Endometrial microvascular endothelial cells (primary cell): ENCODE results near the gene IGSF5. TPM values are rescaled to one million over a fixed set of nuclear protein-coding genes. Genes with fewer than 3 reads are reported as not detected.
"Not testable (repeated sequence)": the region's sequence is repeated elsewhere in the genome, so short reads cannot be mapped to it uniquely, and the experiment has no call there.

Source experiments
- in situ Hi-C: cut with HindIII; loops from 2 replicates; pipeline ENCODE4 v1.10.0; 2017; ENCODE audit warnings: low sequenced_read_pairs, low pct_unique_long_range_greater_than_20kb; ENCODE audit errors: inconsistent ontology term
- total RNA-seq: library from RNA; depleted of rRNA; stranded (reverse); fragments of >200 nt; gene quantifications from one replicate; pipeline ENCODE4 v1.2.3, GENCODE V29; 2015; ENCODE audit errors: inconsistent ontology term

The IGSF5 gene
- total RNA-seq = not detected

DNA sequence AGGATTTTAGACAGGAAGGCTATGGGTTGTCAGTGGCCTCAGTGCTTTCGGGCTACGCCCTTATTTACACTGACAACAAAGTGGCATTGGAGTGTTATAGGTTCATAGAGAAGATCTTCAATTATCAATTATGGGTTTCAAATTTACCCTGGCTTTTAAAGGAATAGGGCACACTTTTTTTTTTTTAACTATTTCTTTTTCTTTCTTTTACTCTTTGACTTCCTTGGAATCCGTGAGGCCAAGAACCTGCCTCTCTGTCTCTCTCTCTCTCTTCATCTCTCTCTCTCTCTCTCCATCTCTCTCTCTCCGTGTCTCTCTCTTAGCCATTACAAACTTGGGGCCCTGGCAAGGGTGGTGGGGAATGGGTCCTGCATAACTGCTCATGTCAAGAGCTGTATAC, at the start of gene IGSF5:
Gene IGSF5, plus strand, starts transcription at position 301 of the 400 bp plus-strand sequence. CDS start 327 bp downstream, outside the sequence.
- in situ Hi-C loops = not testable (repeated sequence)

DNA sequence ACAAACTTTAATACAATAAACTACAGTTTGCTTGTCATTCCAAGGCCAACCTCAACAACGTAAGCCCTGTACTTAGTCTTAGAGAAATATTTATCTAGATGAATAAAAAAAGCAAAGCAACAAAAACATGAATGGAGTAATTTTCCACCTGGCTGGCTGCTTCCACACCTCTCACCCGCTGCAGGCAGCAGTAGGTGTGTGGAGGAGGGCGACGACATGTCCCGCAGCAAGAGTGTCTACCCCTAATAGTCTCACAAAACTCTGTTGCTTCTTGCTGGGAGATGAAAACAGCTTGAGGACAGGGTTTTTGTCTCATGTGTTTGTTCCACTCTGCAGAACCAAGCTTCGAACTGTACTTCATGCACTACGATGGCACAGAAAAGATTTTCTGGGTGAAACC, 48.8 kb upstream of the IGSF5 start:
- in situ Hi-C loops = no loop called here

DNA sequence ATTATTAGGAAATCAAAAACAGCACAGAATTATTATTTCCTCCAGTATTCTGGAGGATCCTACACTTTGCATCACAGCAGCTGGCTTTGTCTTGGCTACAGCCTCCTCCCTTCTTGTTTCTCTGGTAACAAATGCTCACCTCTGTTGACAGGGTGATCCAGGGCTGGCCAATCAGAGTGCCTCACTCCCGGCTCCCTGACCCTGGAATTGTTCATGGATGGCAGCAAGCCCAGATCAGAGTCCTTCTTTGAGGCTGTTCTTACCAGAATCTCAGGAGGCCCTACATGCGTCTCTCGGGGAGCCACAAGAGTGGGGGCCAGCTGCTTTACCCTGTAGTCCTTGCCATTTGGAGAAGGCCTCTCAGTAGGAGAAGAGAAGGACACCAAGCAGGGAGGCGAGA, 48.4 kb upstream of the IGSF5 start:
- in situ Hi-C loops = no loop called here

DNA sequence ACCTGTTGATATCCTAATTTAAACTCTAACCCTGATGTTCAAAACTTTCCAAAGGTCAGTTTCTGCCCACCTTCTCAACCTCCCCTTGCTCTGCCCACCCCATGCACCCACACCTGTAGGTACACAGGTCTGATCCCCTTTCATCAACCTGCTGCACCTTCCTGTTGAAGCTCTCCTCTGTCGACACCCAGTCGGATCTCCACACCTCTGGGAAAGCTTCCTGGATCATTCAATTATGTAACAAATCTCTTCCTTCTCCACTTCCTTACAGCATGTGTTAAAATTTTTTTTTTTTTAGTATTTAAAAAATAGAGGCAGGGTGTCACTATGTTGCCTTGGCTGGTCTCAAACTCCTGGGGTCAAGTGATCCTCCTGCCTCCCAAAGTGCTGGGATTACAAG, 44.7 kb upstream of the IGSF5 start:
- in situ Hi-C loops = no loop called here

DNA sequence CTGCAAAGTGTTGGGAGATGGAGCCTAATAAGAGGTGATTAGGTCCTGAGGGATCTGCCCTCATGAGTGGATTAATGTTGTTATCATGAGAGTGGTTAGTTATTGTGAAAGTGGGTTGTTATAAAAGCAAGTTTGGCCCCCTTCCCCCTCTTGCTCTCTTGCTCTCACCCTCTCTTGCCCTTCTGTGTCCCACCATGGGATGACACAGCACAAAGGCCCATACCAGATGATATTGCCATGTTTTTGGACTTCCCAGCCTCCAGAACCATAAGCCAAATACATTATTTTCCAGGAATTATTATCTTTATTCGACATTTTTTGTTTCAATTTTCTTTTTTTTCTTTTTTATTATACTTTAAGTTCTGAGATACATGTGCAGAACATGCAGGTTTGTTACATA, 41.4 kb upstream of the IGSF5 start:
- in situ Hi-C loops = no loop called here

DNA sequence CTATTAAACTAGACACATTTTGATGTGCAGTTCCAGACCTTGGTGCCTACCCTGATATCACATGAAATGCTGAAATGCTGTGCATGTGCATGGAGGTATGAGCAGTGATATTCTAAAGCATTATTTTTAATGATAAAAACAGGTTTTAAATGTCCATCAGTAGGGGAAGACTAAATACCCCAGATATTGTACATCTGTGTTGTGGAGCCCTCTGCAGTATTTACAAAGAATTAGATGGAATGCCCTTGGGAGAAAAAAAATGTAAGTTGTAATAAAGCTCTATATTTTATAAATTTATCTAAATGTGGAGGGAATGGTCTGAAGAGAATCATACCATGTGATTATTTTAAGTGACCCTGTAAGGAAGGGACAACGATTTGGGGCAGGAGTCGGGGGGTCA, 39.1 kb upstream of the IGSF5 start:
- in situ Hi-C loops = no loop called here

DNA sequence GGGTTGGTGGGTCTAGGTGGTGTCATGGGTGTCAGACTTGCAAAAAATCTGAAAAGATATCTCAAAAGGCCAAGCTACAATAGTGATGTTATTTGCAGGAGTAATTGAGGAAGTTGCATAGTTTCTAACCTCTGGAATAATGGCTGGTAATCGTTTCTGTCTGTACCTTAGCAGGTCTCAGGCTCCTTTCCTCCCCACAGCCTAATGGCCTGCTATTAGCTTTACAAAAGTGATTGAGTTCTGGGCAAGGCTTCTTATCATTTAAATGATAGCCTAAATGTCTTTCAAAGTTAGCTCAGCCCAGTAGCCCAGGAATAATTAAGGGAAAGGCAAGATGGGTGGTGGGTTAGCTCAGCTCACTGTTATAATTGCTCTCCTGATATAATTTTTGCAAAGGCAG, 37.7 kb upstream of the IGSF5 start:
- in situ Hi-C loops = no loop called here

DNA sequence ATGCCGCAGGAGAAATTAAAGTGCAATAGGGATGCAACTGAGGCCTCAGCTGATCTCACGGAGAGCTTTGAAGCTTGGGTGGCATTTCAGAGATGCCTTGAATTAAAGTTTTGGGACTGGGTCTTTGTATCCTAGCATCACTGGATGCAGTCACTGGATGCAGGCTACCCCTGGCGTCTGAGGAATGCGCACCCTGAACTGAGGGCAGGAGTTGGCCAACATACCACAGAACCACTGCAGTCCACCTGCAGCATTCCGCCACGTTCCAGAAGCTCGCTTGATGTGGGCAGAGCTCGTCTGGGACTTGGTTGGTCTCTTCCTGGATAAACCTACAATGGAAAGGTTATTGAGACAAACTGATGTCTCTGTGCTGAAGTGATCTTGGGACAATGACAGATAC, 34.1 kb upstream of the IGSF5 start:
- in situ Hi-C loops = no loop called here

DNA sequence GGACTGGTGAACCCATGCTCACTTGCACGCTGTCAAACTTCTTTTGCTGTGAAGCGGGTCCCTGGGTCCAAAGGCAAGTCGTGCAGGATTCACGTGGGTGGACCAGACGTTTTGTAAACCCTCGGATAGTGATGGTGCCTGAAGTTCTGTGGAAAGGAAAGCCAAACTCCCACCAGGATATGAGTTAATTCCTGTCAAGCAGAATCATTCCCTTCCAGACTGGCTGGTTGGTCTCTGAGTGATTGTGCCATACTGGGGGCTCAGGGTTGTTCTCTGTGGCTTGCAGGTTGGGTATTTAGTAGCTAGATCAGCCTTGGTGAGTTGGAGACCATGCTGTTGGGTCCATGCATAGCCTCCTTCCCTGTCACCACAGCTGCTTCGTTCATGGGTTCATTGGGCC, 32.7 kb upstream of the IGSF5 start:
- in situ Hi-C loops = no loop called here

DNA sequence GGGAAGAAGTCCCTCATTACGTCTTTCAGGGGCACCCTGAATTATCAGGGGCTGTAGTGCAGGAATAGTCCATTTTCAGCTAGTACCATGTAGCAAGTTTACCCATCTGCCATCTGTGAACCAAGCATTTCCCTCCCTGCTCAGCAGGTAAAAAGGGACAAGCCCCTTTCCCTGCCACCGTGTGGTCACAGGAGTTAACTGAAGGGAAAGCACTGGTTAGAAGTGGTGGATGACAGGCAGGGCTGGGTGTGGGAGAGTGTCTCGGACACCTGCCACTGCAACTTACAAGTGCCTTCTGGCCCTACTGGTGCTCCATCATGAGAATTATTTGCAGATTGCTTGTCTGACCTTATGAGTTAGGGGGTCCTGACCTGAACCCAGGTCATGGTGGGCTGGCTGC, 32.0 kb upstream of the IGSF5 start:
- in situ Hi-C loops = no loop called here

DNA sequence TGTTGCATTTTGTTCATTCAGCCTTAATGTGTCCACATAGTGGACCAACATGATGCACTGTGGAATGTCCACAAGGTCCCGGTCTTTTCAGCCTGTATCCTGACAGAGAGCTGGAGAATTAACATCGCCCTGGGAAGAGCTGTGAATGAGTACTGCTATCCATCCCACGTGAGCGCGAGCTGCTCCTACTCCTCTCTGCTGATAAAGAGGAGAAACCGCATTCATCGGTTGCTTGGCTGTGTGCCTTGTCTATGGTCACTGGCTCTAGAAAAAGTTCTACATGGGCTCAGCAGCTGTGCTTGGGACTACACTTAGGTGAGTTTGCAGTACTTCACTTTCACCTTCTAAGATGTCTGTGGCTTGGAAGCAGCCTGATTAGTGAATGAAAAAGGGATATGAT, 31.1 kb upstream of the IGSF5 start:
- in situ Hi-C loops = no loop called here

DNA sequence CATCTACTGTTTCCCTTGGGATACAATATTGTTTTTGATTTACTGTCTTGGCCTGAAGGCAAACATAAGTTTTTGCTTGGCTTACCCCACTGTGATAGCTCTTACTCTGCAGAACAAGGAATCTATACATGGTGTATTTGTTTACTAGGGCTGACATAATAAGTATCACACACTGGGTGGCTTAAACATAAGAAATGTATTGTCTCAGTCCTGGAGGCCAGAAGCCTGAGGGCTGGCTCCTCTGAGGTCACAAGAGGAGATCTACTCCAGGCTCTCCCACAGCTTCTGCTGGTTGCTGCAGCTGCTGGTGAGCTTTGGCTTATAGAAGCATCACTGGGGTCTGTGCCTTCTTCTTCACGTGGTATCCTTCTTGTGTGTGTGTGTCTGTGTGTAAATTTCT, 30.7 kb upstream of the IGSF5 start:
- in situ Hi-C loops = no loop called here

DNA sequence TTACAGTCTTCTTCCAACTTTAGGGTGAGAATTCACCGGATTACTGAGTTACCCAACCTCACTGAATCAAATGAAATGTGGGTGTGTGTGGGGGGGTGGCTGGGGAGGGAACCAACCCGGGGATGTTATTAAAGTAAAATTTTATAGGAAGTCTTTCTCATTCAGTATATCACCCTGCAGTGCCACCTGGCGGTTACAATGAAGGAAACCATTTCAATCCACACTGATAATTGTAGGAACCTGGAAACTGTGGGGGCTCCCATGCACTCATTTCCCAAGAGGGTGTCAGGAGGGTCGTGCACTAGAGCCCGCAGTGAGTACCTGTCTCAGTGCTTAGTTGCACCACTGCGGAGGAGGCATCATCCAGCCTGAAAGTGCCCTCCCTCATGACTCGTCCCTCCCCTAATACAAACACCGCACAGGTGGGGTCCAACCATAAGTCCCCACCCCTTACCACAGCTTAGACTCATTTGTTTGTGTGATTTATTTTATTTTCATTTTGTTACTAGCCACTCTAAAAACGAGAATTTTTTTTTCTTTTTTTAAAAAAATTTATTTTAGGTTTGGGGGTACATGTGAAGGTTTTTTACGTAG, 29.1 kb upstream of the IGSF5 start:
- in situ Hi-C loops = no loop called here

DNA sequence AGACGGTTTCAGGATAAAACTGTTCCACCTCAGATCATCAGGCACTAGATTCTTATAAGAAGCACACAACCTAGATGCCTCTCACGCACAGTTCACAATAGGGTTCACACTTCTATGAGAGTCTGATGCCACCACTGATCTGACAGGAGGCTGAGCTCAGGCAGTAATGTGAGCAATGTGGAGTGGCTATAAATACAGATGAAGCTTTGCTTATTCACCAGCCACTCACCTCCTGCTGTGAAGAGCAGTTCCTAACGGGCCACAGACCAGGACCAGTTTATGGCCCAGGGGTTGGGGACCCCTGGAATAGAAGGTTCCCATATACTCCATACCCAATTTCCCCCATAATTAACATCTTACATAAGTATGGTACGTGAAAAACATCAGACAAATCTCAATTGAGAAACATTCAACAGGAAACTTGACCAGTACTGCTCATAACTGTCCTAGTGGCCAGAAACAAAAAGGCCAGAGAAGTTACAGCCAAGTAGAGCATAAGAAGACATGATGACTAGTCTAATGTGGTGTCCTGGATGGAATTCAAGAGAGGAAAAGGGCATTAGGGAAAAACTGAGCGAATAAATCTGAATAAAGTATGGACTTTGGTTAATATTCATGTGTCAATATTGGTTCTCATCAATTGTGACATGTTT, 24.7 kb upstream of the IGSF5 start:
- in situ Hi-C loops = no loop called here

DNA sequence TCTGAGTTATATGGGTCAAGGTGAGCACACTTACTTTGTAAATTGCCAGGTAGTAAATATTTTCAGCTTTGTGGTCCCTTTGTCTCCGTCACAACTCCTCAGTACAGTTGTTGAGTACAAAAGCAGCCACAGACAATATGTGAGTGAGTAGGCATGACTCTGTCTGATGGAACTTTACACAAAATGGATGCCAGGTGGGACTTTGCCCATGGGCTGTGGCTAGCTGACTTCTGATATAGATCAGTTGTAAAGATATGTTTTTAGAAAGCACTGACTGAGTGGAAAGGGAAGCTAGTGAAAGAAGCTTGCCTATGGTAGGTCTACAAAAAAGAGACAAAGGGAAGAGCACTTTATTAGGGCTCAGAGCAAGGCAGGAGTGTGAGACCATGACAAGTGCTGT, 23.1 kb upstream of the IGSF5 start:
- in situ Hi-C loops = no loop called here

DNA sequence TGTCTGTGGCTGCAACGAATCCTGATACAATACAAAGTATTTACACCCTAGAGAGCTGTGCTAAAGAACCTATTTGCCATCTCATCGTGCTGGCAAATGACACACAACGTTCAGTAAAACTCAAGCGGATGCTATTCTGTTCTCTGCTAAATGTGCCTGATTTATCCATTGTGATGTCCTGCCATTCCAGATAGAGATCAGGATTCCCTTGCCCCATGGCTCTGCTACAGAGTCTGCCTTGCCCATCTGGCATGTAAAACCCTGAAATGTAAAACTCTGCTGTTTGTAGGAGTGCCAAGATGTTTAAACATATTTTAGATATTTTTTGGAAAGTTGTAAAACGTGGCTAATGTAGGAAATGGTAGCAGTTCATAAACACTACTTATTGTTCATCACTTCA, 20.0 kb upstream of the IGSF5 start:
- in situ Hi-C loops = no loop called here

DNA sequence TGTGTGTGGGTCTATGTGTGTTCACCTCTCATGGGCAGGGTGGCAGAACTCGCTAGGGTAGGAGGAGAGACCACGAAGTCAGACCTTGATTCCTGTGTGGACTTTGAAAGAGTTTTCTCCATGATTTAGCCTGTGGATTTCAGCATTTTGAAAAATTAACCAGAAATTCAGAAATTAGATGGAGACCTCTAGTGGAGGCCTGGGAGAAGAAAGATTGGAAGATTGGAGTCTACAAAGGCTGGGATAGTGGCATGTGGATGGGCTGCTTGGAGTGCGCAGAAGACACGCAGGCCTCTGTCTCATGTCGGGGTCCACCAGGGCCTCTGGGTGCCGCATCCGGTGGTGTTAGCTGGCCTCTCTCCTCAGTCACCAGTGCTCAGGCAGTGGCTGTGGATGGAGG, 18.9 kb upstream of the IGSF5 start:
- in situ Hi-C loops = no loop called here

DNA sequence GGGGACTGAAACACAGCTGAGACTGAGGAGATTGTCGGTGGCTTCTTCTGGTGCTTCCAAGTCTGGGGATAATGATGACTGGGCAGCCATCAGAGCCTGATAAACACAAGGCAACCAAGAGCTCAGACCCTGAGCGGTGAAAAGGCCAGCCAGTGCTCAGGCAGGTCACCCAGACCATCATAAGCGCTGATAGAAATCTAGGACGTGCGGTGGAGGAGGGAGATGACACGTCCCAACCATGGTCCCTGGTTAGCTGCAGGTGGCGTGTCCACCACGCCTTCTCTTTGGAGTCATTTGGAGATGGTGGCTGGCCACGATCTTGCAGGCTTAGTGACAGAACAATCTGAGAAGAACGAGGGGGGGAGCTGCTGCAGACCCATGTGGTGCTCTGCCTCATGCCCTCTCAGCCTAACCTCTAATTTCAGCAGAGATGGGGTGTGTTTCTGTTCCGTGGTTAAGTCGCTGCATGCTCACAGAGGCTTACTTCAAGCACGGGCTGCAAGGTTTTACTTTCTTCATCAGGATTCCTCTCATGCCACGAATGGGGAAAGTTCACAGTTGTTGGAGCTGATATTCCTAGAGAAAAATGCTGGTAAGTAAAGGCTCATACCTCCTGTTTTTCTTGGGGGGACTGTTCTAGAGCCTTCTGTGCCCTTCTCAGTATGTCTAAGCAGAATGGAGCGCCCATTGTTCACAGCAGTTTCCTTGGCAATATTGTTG, 17.4 kb upstream of the IGSF5 start:
- in situ Hi-C loops = no loop called here

DNA sequence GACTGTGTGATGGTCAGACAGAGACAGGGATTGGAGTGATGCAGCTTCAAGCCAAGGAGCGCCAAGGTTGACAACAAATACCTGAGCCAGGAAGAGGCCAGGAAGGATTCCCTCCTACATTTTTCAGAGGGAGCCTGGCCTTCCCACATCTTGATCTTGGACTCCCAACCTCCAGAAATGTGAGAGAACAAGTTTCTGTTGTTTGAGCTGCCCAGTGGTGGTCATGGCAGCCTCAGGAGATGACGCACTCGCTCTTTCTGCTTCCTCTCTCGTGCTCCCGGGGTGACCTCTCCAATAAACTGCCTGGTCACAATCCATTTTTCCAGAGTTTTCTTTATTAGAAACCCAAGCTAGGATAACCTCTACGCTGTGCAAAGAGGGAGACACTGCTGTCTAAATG, 16.6 kb upstream of the IGSF5 start:
- in situ Hi-C loops = no loop called here

DNA sequence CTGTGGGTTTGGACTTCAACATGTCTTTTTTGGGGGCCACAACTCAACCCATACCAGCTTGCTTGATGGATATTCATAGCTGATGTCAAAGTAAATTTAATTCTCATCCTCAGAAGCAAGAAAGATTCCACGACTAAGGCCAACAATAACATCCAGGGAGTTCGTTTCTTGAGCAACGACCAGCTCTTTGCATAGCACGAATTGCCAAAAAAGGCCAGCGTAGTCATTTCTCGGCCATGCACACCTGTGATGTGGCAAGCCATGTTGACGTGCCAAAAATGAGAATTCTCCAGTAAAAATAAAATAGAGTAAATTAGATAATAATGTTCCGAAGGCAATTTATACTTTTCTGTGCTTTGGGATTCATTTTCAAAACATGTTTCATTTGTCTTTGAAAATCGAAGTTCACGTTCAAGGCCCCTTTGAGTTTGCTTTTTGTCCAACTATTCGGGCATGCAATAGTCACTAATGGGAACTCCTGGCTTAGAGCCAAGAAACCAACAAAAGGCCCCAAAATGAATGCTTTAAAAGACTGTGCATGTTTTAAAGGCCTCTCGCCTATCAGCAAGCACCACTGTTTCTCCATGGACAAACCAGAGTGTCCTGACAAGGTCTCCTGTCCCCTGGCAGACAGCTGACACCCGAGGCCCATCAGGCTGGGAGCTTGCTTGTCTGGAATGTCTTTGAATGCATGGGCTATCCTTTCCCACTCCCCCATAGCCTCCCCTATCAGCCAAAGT, 14.4 kb upstream of the IGSF5 start:
- in situ Hi-C loops = no loop called here
